ENCODE data around the gene GARIN1A.
"Not testable (repeated sequence)": the region's sequence is repeated elsewhere in the genome, so short reads cannot be mapped to it uniquely, and the experiment has no call there.

Gene GARIN1A

DNA sequence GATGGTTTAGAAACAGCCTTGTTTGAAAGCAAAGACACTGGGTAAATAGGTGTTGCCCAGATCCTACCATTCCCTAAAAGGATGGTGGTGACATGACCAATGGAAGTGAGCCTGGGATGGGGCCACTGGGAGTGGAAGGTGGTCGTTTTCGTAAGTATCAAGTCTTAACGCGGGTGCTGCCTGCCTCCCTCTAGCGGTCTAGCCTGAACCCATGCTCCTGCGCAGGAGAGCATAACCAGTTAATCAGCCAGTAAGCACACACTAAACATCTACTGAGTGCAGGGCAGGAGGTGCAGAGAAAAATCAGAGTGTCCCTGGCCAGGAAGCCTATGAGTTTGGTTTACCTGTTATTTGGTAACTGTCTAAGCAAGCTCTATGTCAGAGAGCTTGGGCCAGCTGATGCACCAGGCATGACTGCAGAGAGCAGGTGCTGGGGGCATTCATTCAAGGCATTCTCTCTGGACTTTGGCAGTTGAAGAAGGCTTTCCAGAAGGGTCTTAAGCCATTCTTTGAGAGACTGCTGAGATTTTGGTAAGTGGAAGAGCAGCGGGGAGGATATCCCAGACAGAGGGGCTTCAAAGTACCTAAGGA is 930 bp downstream of the GARIN1A start:
- no peak for TF ChIP-seq ZNF274 (IDR thresholded peaks at IDR 0.05; ENCODE audit: low read depth, low read length)

DNA sequence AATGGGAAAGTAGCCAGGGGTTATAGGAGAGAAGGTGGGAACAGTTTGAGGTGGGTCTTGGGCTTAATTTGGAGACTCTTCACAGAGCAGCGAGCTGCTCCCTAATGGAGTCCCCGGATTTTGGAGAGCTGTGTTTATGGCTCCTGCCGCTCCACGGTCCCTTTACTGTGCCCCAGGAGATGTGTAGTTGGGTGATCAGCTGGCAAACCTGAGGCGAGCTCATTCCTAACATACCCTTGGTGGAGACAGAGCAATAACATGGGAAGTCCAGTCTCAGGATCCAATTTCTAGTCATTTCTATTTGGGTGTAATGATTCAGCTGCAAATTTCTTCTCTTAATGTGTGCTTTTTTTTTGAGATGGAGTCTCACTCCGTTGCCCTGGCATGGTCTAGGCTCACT is 1.5 kb downstream of the GARIN1A start:
- no peak for TF ChIP-seq ZNF274 (IDR thresholded peaks at IDR 0.05; ENCODE audit: low read depth, low read length)
- H3K4me3 ChIP-seq (ENCODE audit: low read length) = no peak overlapping the region

More for the DNA sequence above, 930 bp downstream of the GARIN1A start:
- H3K4me3 ChIP-seq (ENCODE audit: low read length) = no peak overlapping the region

DNA sequence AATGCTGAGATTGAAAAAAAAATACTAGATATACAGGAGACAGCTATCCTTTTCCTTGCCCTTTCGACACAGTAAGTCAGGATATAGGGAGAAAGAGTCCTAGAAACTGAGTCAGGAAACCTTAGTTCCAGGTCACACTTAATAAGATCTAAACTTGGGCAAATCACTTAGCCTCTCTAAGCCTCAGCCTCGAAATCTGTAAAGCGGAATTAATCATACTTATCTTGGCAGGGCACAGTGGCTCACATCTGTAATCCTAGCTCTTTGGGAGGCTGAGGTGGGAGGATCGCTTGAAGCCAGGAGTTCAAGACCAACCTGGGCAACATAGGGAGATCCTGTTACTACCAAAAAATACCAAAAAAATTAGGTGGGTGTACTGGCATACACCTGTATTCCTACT is 4.6 kb downstream of the GARIN1A start:
- no peak for TF ChIP-seq ZNF274 (IDR thresholded peaks at IDR 0.05; ENCODE audit: low read depth, low read length)
- no peak overlapping the region for H3K4me3 ChIP-seq (ENCODE audit: low read length)

DNA sequence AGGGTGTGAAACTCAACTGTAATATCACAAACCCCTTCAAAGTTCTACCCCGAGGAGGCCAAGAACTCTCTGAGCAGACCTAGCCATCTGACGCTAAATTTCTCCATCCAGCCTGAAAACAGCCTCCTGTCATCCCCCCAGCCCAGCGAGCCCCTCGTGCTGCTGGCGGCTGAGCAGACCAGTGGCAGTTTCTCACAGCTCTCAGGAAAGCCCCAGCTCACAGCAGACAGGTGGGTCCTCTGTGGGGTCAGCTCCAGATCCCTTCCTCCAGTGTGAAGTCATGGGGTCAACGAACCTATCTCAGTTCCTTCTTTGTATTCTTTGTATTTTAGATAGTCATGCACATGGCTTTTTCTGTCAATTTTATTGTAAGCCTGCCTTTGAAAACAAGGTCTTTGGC is 7.8 kb downstream of the GARIN1A start:
- no peak for TF ChIP-seq ZNF274 (IDR thresholded peaks at IDR 0.05; ENCODE audit: low read depth, low read length)
- H3K4me3 ChIP-seq (ENCODE audit: low read length) = no peak overlapping the region

DNA sequence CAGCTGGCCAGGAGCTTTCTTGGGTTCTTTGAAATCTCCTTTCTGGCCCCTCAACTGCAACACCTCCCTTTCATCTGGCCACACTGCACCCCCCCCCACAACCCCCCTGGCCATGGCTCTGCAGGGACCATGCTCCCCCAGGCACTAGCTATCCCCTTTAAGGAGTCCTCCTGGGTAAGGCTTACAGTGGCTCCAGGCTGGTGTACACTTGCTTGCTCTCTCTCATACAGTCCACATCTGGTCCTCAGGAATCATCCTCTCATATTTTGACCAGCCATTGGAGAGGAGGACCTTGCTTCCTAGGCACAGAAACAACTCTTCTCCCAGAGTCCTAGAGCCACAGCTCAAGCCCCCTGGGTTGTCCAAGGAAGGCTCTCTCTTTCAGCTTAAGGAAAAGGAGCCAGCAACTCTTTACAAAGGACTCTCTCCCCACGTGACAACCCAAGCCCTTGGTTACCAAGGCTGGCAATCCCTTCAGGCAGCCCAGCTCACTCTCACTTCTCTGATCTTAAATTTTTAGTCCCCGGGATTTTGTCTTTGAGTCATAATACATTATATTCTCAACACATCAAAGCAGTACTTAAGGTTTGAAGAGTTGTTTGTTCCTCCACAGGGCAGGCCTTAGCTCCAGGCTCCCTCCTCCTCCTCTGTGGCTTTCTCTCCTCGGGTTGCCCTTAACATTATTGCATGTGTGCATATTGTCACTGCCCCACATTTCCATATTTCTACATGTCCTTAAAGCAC is 9.9 kb downstream of the GARIN1A start:
- no peak for TF ChIP-seq ZNF274 (IDR thresholded peaks at IDR 0.05; ENCODE audit: low read depth, low read length)
- H3K4me3 ChIP-seq (ENCODE audit: low read length) = no peak overlapping the region

DNA sequence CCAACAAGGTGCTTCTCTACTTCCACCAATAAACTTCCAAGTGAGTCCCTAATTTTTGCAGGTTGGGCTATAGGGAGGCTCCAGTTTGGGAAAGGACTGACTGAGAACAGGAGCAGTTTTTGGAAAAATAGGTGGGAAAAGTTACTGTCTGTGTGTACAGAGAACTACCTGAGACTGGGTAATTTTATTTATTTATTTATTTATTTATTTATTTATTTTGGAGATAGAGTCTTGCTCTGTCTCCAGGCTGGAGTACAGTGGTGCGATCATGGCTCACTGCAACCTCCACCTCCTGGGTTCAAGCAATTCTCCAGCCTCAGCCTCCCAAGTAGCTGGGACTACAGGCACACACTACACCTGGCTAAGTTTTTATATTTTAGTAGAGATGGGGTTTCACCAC is 11.2 kb downstream of the GARIN1A start:
- not testable (repeated sequence) for H3K4me3 ChIP-seq (ENCODE audit: low read length)

DNA sequence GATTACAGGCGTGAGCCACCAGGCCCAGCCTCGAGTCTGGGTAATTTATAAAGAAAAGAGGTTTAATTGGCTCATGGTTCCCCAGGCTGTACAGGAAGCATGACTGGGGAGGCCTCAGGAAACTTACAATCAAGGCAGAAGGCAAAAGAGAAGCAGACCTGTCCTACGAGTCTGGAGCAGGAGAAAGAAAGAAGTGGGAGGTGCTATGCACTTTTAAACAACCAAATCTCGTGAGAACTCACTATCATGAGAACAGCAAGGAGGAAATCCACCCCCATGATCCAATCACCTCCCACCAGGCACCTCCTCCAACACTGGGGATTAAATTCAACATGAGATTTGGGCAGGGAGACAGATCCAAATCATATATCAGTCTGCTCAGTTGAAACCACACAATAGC is 11.6 kb downstream of the GARIN1A start:
- H3K4me3 ChIP-seq (ENCODE audit: low read length) = not testable (repeated sequence)

DNA sequence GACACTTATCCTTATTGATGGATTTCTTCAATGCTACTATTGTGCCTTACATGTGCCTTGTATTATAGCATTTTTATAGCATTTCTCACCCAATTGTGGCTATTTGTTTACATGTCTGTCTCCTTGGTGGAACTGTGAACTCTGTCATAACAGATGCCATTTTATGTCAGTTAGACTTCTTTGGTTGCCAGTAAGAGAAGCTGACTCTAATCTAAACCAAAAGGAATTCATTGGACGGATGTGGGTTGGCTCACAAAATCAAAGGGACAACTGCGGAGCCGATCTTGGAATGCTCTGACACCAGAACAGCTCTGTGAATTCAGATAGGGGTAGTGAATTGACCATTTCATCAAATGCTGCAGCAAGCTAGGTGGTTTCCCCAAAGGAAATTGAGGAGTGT is 15.0 kb downstream of the GARIN1A start:
- no peak for TF ChIP-seq ZNF274 (IDR thresholded peaks at IDR 0.05; ENCODE audit: low read depth, low read length)
- H3K4me3 ChIP-seq (ENCODE audit: low read length) = no peak overlapping the region

DNA sequence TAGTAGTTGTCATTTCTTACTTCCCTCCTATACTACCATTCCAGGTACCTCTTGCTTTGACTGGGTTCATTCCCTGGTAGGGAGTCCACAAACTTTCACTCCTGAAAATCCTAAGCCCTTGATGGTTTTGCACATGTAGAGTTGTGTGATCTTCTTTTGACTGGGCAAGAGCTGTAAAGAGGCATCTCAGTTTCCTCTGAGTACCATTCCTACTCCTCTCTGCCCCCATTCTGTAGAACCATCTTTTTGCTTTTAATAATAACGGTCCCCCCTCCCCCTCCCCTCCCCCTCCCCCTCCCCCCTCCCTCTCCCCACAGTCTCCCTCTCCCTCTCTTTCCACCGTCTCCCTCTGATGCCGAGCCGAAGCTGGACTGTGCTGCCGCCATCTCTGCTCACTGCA is 16.4 kb downstream of the GARIN1A start:
- TF ChIP-seq ZNF274 (IDR thresholded peaks at IDR 0.05; ENCODE audit: low read depth, low read length) = no peak
- H3K4me3 ChIP-seq (ENCODE audit: low read length) = no peak overlapping the region

DNA sequence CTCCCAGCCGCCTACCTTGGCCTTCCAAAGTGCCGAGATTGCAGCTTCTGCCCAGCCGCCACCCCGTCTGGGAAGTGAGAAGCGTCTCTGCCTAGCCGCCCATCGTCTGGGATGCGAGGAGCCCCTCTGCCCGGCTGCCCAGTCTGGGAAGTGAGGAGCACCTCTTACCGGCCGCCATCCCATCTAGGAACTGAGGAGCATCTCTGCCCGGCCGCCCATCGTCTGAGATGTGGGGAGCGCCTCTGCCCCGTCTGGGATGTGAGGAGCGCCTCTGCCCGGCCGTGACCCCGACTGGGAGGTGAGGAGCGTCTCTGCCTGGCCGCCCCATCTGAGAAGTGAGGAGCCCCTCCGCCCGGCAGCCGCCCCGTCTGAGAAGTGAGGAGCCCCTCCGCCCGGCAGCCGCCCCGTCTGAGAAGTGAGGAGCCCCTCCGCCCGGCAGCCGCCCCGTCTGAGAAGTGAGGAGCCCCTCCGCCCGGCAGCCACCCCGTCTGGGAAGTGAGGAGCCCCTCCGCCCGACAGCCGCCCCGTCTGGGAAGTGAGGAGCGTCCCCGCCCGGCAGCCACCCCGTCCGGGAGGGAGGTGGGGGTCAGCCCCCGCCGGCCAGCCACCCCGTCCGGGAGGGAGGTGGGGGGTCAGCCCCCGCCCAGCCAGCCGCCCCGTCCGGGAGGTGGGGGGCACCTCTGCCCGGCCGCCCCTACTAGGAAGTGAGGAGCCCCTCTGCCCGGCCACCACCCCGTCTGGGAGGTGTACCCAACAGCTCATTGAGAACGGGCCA is 17.3 kb downstream of the GARIN1A start:
- H3K4me3 ChIP-seq (ENCODE audit: low read length) = not testable (repeated sequence)

DNA sequence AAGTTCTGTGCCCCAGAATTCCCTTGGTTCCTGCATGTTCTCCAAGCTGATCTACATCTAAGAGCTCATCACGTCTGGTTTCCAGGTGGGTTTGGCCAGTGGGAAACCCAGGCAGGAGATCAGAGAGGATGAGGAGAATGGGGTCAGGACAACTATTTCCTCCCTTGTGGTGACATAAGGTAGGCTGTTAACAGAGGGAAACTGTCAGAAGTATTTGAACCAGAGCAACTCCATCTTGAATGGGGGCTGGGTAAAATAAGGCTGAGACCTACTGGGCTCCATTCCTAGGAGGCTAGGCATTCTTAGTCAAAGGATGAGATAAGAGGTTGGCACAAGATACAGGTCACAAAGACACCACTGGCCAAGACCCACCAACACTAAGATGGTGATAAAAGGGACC is 19.1 kb downstream of the GARIN1A start:
- no peak overlapping the region for H3K4me3 ChIP-seq (ENCODE audit: low read length)
- no peak for TF ChIP-seq ZNF274 (IDR thresholded peaks at IDR 0.05; ENCODE audit: low read depth, low read length)

DNA sequence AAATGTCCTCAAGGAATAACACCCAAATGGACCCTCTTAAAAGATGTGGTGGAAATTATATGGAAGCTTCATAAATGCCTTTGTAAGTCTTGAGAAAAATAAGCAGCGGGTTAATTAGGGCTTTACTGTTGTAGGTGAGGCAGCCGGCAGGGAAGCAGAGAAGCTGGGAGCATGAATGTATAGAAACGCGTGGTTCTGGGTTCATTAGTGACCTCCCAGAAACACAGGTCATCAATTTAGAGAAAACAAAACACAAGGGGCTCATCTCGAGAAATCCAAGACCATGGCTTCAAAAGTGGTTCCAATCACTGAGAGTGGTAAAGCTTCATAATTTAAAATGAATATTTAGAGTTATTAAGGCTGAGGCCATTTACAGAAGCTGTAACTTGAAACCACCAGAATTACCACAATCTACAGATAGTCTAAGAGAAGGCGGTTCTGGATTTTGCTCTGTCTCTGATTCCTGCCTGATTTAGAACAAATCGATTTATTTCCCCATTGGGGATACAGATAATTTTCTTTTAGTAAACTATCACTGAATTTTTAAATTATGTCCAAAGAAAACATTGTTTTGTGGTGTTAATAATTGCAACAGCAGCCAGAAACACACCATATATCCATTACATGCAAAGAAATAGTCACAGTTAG is 20.7 kb downstream of the GARIN1A start:
- TF ChIP-seq ZNF274 (IDR thresholded peaks at IDR 0.05; ENCODE audit: low read depth, low read length) = no peak
- no peak overlapping the region for H3K4me3 ChIP-seq (ENCODE audit: low read length)

DNA sequence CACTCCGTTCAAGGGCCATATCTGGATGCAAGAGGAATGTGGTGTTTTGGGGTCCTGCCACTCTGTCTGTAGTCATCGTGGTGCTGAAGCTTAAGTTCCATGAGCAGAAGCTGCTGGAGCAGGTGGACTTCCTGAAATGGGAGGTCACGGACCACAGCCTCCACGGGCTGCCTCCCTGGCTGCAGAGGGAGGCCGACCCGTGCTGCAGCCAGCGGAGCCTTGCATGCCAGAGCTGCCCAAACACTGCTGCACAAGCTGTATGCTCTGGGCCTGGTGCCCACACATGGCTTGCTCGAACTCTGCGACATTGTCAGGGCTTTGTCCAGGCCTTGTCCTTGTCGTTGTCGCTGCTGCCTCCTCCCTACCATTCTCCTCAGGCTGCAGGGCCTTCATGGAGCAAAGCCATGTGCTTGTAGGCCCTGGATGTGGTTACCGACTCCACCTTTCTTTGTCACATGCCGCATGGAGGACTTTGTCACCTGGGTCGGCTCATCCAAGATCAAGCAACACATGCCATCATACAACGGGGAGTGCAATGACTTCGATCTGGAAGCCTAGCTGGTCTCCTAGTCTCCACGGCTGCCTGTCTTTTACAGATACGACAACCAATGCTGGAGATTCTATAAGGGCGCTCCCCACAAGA is 21.4 kb downstream of the GARIN1A start:
- H3K4me3 ChIP-seq (ENCODE audit: low read length) = no peak overlapping the region
- no peak for TF ChIP-seq ZNF274 (IDR thresholded peaks at IDR 0.05; ENCODE audit: low read depth, low read length)

DNA sequence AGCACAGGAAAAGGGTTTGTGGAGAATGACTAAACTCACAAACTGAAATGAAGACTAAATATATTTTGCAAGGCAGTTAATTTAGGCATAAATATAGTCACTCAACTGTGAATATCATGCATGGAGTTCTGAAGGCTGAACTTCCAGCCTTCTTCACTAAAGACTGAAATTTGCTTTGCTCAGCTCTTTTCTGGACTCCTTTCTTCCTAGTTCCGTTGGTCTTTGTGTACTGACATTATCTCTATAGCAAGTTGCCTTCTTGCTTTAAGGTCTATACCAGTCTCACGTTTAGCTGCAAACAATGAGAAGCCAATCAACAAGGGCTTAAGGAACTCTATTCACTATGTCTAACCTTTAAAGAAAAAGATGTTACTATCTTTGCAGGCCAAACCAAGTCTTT is 22.6 kb downstream of the GARIN1A start:
- H3K4me3 ChIP-seq (ENCODE audit: low read length) = no peak overlapping the region
- no peak for TF ChIP-seq ZNF274 (IDR thresholded peaks at IDR 0.05; ENCODE audit: low read depth, low read length)
